ENCODE results near the gene KCNQ2. TPM values are rescaled to one million over a fixed set of nuclear protein-coding genes. Genes with fewer than 3 reads are reported as not detected.

KCNQ2 gene
- total and polyA plus RNA-seq, 8 donors: 0.03 to 2.2 (median 0.25) TPM; not detected in 5

DNA sequence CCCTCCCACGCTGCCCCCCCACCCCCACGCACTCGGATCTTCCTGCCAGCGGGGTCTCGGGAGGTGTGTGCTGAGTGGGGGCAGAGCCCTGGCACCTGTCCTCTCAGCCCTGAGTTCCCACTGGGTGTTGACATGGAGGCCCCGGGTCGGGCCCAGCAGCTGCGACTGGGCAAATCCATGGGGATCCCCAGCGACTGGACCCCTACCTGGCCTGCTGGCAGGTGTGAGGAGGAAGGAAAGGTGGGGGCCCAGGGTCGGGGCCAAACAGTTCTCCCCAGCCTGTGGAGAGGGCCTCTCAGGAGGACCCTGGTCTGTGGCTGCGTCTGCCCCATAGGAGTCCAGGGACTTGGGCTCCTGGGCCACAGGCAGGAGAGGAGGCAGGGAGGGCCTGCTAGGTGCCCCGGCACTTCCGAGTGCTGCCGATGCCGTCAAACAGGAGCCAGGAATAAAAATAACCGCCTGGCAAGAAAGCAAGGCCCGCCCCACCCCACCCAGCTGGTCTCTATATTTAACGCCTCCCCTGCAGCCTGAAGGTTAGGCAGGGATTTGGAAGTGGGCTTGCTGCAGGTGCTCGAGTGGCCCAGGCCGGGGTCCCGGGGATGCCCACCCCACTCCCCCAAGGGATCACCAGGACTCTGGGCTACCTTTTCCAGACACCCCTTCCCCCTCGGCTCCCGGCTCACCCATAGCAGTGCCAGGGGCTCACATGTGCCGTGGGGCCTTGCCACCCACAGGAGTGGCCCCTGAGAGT is 27.9 kb upstream of the KCNQ2 start:
- Histone ChIP-seq H3K27me3 (peaks cover 11 to 93% (median 64%) of the 10 kb centered on the region in 3 donors), H3K4me3 (no peak overlapping the region), H3K27ac (no peak overlapping the region), H3K4me1 (peaks cover 26 to 43% (median 41%) of the 10 kb centered on the region in 4 donors), H3K9me3 (peaks cover 3 to 15% (median 11%) of the 10 kb centered on the region in 4 donors), H3K36me3 (no peaks in the 10 kb centered on the region)
- intact Hi-C loops (cut with DNase I; ENCODE audit: low total_unique reads): no loop called here
- WGBS, 5 donors: 69 to 86% (median 79%) methylated on average over 11 to 24 of the region's 24 CpGs
- no peak for DNase-seq
- TF ChIP-seq POLR2A (IDR thresholded peaks at IDR 0.05): no peak
- TF ChIP-seq, protein P1, sequence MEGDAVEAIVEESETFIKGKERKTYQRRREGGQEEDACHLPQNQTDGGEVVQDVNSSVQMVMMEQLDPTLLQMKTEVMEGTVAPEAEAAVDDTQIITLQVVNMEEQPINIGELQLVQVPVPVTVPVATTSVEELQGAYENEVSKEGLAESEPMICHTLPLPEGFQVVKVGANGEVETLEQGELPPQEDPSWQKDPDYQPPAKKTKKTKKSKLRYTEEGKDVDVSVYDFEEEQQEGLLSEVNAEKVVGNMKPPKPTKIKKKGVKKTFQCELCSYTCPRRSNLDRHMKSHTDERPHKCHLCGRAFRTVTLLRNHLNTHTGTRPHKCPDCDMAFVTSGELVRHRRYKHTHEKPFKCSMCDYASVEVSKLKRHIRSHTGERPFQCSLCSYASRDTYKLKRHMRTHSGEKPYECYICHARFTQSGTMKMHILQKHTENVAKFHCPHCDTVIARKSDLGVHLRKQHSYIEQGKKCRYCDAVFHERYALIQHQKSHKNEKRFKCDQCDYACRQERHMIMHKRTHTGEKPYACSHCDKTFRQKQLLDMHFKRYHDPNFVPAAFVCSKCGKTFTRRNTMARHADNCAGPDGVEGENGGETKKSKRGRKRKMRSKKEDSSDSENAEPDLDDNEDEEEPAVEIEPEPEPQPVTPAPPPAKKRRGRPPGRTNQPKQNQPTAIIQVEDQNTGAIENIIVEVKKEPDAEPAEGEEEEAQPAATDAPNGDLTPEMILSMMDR (IDR thresholded peaks at IDR 0.05): no peak
- no peak for TF ChIP-seq EP300 (IDR thresholded peaks at IDR 0.05)
- no peak for TF ChIP-seq POLR2AphosphoS5 (IDR thresholded peaks at IDR 0.05)

- Histone ChIP-seq H3K4me3 (peak overlapping the region; percentile 44 to 56 (median 48)), H3K27ac (no peak overlapping the region), H3K4me1 (peaks cover 26 to 43% (median 41%) of the 10 kb centered on the region in 4 donors), H3K27me3 (peaks cover 11 to 93% (median 64%) of the 10 kb centered on the region in 3 donors), H3K9me3 (peaks cover 0 to 7% (median 3%) of the 10 kb centered on the region in 4 donors), H3K36me3 (no peaks in the 10 kb centered on the region)
- no peak for TF ChIP-seq POLR2A (IDR thresholded peaks at IDR 0.05)
- TF ChIP-seq, protein P1 (IDR thresholded peaks at IDR 0.05): no peak
- TF ChIP-seq EP300 (IDR thresholded peaks at IDR 0.05): no peak
- no peak for TF ChIP-seq POLR2AphosphoS5 (IDR thresholded peaks at IDR 0.05)
- peak in 1 of 2 donors; percentile 54 for DNase-seq
- intact Hi-C loops (cut with DNase I; ENCODE audit: low total_unique reads): no loop called here
- 8 to 38% (median 9%) methylated on average over 7 to 48 of the region's 48 CpGs for WGBS, 5 donors
Measured at GRCh38 chr20:63499338-63499969, 27.0 kb upstream of the KCNQ2 start.

- intact Hi-C loops (cut with DNase I; ENCODE audit: low total_unique reads): no loop called here
- peaks cover 0 to 2% (median 0%) of the 10 kb centered on the region in 4 donors for H3K9me3 ChIP-seq
- peaks cover 26 to 43% (median 41%) of the 10 kb centered on the region in 4 donors for H3K4me1 ChIP-seq
- WGBS, 5 donors: 0 to 2% (median 1%) methylated on average over 8 to 58 of the region's 58 CpGs
- peaks cover 11 to 93% (median 64%) of the 10 kb centered on the region in 3 donors for H3K27me3 ChIP-seq
- TF ChIP-seq POLR2A (IDR thresholded peaks at IDR 0.05) (no peak), POLR2AphosphoS5 (IDR thresholded peaks at IDR 0.05) (no peak), EP300 (IDR thresholded peaks at IDR 0.05) (no peak)
- TF ChIP-seq, protein P1 (IDR thresholded peaks at IDR 0.05): peak in 1 of 7 experiments; percentile 16
- peak within 1 kb of the TSS; percentile 44 to 56 (median 48) for H3K4me3 ChIP-seq
- DNase-seq: peak; percentile 60 to 78
- no peaks in the 10 kb centered on the region for H3K36me3 ChIP-seq
- H3K27ac ChIP-seq: peak within 1 kb of the TSS in 1 of 5 donors; percentile 24
Measured at GRCh38 chr20:63498960-63499337, 26.5 kb upstream of the KCNQ2 start, which contains the start of gene EEF1A2. TSS of gene EEF1A2 (minus strand) at chr20:63499083. CDS start at chr20:63497763, 1,320 bp downstream.

Measured in stomach (tissue), 9 donors.